H9 (cell line): Measurements from ENCODE around the gene CDR2. TPM values are rescaled to one million over a fixed set of nuclear protein-coding genes. Genes with fewer than 3 reads are reported as not detected.

Source experiments
- DNase-seq: peaks from one replicate; pipeline ENCODE4 v3.0.0-alpha.2; 2017
- H2AFZ ChIP-seq: one replicate; pipeline ENCODE4 v1.6.1; 2013; ENCODE audit warnings: mild to moderate bottlenecking, low read length, control low read depth, moderate library complexity
- H2AK5ac ChIP-seq: 2 replicates; pipeline ENCODE4 v1.6.1; 2013; ENCODE audit warnings: low read length, control low read depth, mixed read lengths; ENCODE audit not compliant: insufficient read length
- H2BK120ac ChIP-seq: one replicate; pipeline ENCODE4 v1.6.1; 2013; ENCODE audit warnings: low read depth, mild to moderate bottlenecking, low read length, control low read depth, inconsistent platforms; ENCODE audit not compliant: poor library complexity, severe bottlenecking
- H2BK12ac ChIP-seq: 2 replicates; pipeline ENCODE4 v1.6.1; 2013; ENCODE audit warnings: low read length, control low read depth, mixed read lengths, low read depth; ENCODE audit not compliant: insufficient read length
- H2BK15ac ChIP-seq: 2 replicates; pipeline ENCODE4 v1.6.1; 2013; ENCODE audit warnings: low read depth, low read length, control low read depth
- H2BK20ac ChIP-seq: one replicate; pipeline ENCODE4 v1.6.1; 2013; ENCODE audit warnings: low read depth, mild to moderate bottlenecking, low read length, control low read depth, inconsistent platforms; ENCODE audit not compliant: poor library complexity, severe bottlenecking
- H2BK5ac ChIP-seq: 2 replicates; pipeline ENCODE4 v1.6.1; 2013; ENCODE audit warnings: low read length, control low read depth, mixed read lengths; ENCODE audit not compliant: insufficient read length
- H3K14ac ChIP-seq: 2 replicates; pipeline ENCODE4 v1.6.1; 2013; ENCODE audit warnings: low read length, control low read depth; ENCODE audit not compliant: insufficient read depth
- H3K18ac ChIP-seq: 2 replicates; pipeline ENCODE4 v1.6.1; 2013; ENCODE audit warnings: low read depth, mild to moderate bottlenecking, mixed read lengths, low read length, control low read depth; ENCODE audit not compliant: insufficient read length
- H3K23ac ChIP-seq: 2 replicates; pipeline ENCODE4 v1.6.1; 2013; ENCODE audit warnings: low read length, control low read depth, mixed read lengths, low read depth; ENCODE audit not compliant: insufficient read length
- H3K23me2 ChIP-seq: 2 replicates; pipeline ENCODE4 v1.6.1; 2013; ENCODE audit warnings: low read depth, mild to moderate bottlenecking, mixed read lengths, low read length, control low read depth; ENCODE audit not compliant: insufficient read length, poor library complexity, severe bottlenecking
- H3K27ac ChIP-seq: 2 replicates; pipeline ENCODE4 v1.5.1; 2013; ENCODE audit warnings: low read length, control low read depth, mixed read lengths, low read depth; ENCODE audit not compliant: insufficient read length
- H3K27me3 ChIP-seq: 2 replicates; pipeline ENCODE4 v1.6.1; 2013; ENCODE audit warnings: low read length, control low read depth, inconsistent platforms; ENCODE audit not compliant: insufficient read depth
- H3K4ac ChIP-seq: 2 replicates; pipeline ENCODE4 v1.6.1; 2013; ENCODE audit warnings: low read depth, mild to moderate bottlenecking, control low read depth, inconsistent platforms, low read length, moderate library complexity
- H3K4me1 ChIP-seq: 2 replicates; pipeline ENCODE4 v1.6.1; 2013; ENCODE audit warnings: low read length, control low read depth, inconsistent platforms; ENCODE audit not compliant: insufficient read depth
- H3K4me2 ChIP-seq: 2 replicates; pipeline ENCODE4 v1.6.1; 2013; ENCODE audit warnings: low read length, control low read depth, mixed read lengths; ENCODE audit not compliant: insufficient read length, insufficient read depth
- H3K56ac ChIP-seq: 2 replicates; pipeline ENCODE4 v1.6.1; 2013; ENCODE audit warnings: low read depth, mild to moderate bottlenecking, mixed read lengths, low read length, control low read depth; ENCODE audit not compliant: insufficient read length
- H3K79me1 ChIP-seq: 2 replicates; pipeline ENCODE4 v1.6.1; 2013; ENCODE audit warnings: low read depth, mild to moderate bottlenecking, moderate library complexity, low read length, control low read depth, inconsistent platforms; ENCODE audit not compliant: insufficient read depth, poor library complexity, severe bottlenecking
- H3K79me2 ChIP-seq: 2 replicates; pipeline ENCODE4 v1.6.1; 2013; ENCODE audit warnings: low read length, control low read depth, inconsistent platforms; ENCODE audit not compliant: insufficient read depth
- H3K9ac ChIP-seq: 2 replicates; pipeline ENCODE4 v1.6.1; 2013; ENCODE audit warnings: low read length, control low read depth, mixed read lengths; ENCODE audit not compliant: insufficient read length; ENCODE audit errors: extremely low read depth
- H3K9me3 ChIP-seq: one replicate; pipeline ENCODE4 v1.6.1; 2013; ENCODE audit warnings: low read depth, low read length, inconsistent platforms; ENCODE audit not compliant: control insufficient read depth
- H3T11ph ChIP-seq: one replicate; pipeline ENCODE4 v1.6.1; 2013; ENCODE audit warnings: mild to moderate bottlenecking, low read length, control low read depth, inconsistent platforms
- H4K20me1 ChIP-seq: one replicate; pipeline ENCODE4 v1.6.1; 2013; ENCODE audit not compliant: control insufficient read depth, insufficient read length, insufficient read depth
- H4K5ac ChIP-seq: 2 replicates; pipeline ENCODE4 v1.6.1; 2013; ENCODE audit warnings: low read depth, mild to moderate bottlenecking, mixed read lengths, low read length, control low read depth; ENCODE audit not compliant: insufficient read length
- H4K8ac ChIP-seq: replicated peaks from 2 replicates; pipeline ENCODE4 v1.6.1; 2013; ENCODE audit warnings: low read length, control low read depth, mixed read lengths, low read depth; ENCODE audit not compliant: insufficient read length
- H4K91ac ChIP-seq: 2 replicates; pipeline ENCODE4 v1.6.1; 2013; ENCODE audit warnings: low read depth, mild to moderate bottlenecking, moderate library complexity, mixed read lengths, low read length, control low read depth; ENCODE audit not compliant: insufficient read length
- H3K27ac Mint-ChIP-seq, 3 experiments: 2 replicates in 2 of 3; 3 replicates in 1 of 3; pipeline ENCODE4 v1.8.0; 2020 to 2021; ENCODE audit warnings: mixed read lengths in 3 of 3, mild to moderate bottlenecking in 1 of 3, moderate library complexity in 1 of 3
- H3K27me3 Mint-ChIP-seq: 2 replicates; pipeline ENCODE4 v1.8.0; 2021; ENCODE audit warnings: low read depth, mild to moderate bottlenecking, moderate library complexity, mixed read lengths
- H3K36me3 Mint-ChIP-seq, 3 experiments: 2 replicates in 2 of 3; 3 replicates in 1 of 3; pipeline ENCODE4 v1.8.0; 2020 to 2021; ENCODE audit warnings: low read depth in 3 of 3, mixed read lengths in 3 of 3; ENCODE audit not compliant: insufficient read depth in 1 of 3
- H3K4me1 Mint-ChIP-seq, 2 experiments: 2 replicates each; pipeline ENCODE4 v1.8.0; 2020; ENCODE audit warnings: mixed read lengths in 2 of 2
- H3K4me3 Mint-ChIP-seq, 2 experiments: 2 replicates in 1 of 2; 3 replicates in 1 of 2; pipeline ENCODE4 v1.8.0; 2020 to 2021; ENCODE audit warnings: mild to moderate bottlenecking in 2 of 2, mixed read lengths in 2 of 2, moderate library complexity in 1 of 2
- H3K9me3 Mint-ChIP-seq, 2 experiments: 2 replicates in 1 of 2; 3 replicates in 1 of 2; pipeline ENCODE4 v1.8.0; 2020; ENCODE audit warnings: mild to moderate bottlenecking in 2 of 2, mixed read lengths in 2 of 2, moderate library complexity in 1 of 2
- total RNA-seq: library from RNA; stranded (reverse); gene quantifications from 2 replicates; pipeline ENCODE4 v1.2.1, GENCODE V29; 2021
- TF ChIP-seq, protein P1 (sequence below): fragments of 200-600 bp; sonication (generic); conservative IDR thresholded peaks from 3 replicates; pipeline ENCODE4 v1.8.0; 2021; ENCODE audit warnings: antibody characterized with exemption, mild to moderate bottlenecking

The CDR2 gene
- total RNA-seq, 1 experiment from 2014 or later: 33.4 TPM

- Mint-ChIP-seq H3K27me3 (no peaks in the 10 kb centered on the region), H3K36me3 (peaks cover 52 to 81% (median 70%) of the 10 kb centered on the region in 3 experiments), H3K4me3 (no peak overlapping the region), H3K4me1 (no peaks in the 10 kb centered on the region), H3K9me3 (peaks cover 27 to 29% of the 10 kb centered on the region in 2 experiments), H3K27ac (no peak overlapping the region)
- TF ChIP-seq, protein P1, sequence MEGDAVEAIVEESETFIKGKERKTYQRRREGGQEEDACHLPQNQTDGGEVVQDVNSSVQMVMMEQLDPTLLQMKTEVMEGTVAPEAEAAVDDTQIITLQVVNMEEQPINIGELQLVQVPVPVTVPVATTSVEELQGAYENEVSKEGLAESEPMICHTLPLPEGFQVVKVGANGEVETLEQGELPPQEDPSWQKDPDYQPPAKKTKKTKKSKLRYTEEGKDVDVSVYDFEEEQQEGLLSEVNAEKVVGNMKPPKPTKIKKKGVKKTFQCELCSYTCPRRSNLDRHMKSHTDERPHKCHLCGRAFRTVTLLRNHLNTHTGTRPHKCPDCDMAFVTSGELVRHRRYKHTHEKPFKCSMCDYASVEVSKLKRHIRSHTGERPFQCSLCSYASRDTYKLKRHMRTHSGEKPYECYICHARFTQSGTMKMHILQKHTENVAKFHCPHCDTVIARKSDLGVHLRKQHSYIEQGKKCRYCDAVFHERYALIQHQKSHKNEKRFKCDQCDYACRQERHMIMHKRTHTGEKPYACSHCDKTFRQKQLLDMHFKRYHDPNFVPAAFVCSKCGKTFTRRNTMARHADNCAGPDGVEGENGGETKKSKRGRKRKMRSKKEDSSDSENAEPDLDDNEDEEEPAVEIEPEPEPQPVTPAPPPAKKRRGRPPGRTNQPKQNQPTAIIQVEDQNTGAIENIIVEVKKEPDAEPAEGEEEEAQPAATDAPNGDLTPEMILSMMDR: no peak
- no peaks in the 10 kb centered on the region for H4K20me1 ChIP-seq
- no peaks in the 10 kb centered on the region for H3K79me2 ChIP-seq
- H4K91ac ChIP-seq: no peak overlapping the region
- no peaks in the 10 kb centered on the region for H3K79me1 ChIP-seq
- no peak overlapping the region for H3K27ac ChIP-seq
- H2BK12ac ChIP-seq: no peak overlapping the region
- no peaks in the 10 kb centered on the region for H3K23me2 ChIP-seq
- no peak overlapping the region for H4K5ac ChIP-seq
- H2AFZ ChIP-seq: no peak overlapping the region
- H3T11ph ChIP-seq: no peak overlapping the region
- no peak overlapping the region for H3K4me2 ChIP-seq
- H3K18ac ChIP-seq: no peak overlapping the region
- H2BK120ac ChIP-seq: no peak overlapping the region
- no peak overlapping the region for H3K56ac ChIP-seq
- H3K23ac ChIP-seq: no peak overlapping the region
- H3K9ac ChIP-seq: no peak overlapping the region
- H2BK15ac ChIP-seq: no peak overlapping the region
- no peak overlapping the region for H3K4ac ChIP-seq
- H4K8ac ChIP-seq: no peak overlapping the region
- H2BK5ac ChIP-seq: no peak overlapping the region
- DNase-seq: no peak
- no peak overlapping the region for H2AK5ac ChIP-seq
- H2BK20ac ChIP-seq: no peak overlapping the region
- H3K4me1 ChIP-seq: no peaks in the 10 kb centered on the region
- no peaks in the 10 kb centered on the region for H3K27me3 ChIP-seq
- H3K9me3 ChIP-seq: no peaks in the 10 kb centered on the region
- no peak overlapping the region for H3K14ac ChIP-seq
Observed at GRCh38 chr16:22336581-22336980, 37.8 kb downstream of the CDR2 start.
